GM21576 (cell line): Measurements from ENCODE around the gene IGFL2.
"Not testable (repeated sequence)": the region's sequence is repeated elsewhere in the genome, so short reads cannot be mapped to it uniquely, and the experiment has no call there.

Experiments
- ATAC-seq: cut with Tn5 transposase; IDR thresholded peaks from one replicate; pipeline ENCODE4 v1.9.1; 2021; ENCODE audit warnings: mild to moderate bottlenecking, moderate library complexity; ENCODE audit not compliant: unreplicated experiment

The IGFL2 gene

DNA sequence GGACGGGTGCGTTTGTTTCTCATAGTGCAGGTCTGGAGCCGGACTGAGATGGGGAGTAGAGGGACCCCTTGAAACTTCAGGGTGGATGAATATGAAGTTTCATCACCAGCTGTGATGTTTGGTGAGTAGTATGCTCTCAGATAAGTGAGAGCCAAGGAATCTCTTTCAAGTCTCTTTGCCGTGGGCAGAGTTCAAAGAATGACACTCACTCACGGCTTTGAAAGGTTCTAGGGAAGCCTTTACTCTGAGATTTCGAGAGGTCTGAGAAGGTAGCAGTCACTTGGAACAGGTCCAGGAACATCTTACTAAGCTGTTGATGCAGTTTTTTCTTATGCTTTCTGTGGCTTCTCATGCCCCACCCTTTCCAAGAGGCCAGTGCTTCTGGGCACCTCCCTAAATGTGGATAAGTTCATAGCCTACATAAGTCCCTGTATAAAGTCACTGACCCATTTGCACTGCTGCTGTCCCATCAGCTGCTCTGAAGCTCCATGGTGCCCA lies at the start of gene IGFL2:
TSS of gene IGFL2 (plus strand) at position 448 of the 498 bp plus-strand sequence. CDS start at position 489, 41 bp downstream.
- ATAC-seq, result no peak

DNA sequence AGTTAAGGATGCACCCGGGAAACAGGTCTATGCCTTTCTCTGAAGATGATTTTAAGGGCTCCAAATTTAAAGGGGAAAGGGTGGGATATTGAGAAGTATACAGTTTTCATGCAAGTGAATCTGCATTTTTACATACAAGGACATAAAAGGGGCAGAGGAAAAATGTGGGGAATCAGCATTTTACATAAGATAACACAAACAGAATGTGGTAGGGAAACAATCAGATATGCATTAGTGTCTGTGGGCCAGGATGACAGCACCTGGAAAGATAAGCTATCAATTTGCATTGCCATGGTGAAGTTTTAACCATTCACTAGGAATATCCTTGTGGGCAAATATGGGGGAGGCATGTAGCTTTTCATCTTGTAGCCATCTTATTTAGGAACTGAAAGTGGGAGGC lies 47.7 kb upstream of the IGFL2 start:
- ATAC-seq, result no peak

DNA sequence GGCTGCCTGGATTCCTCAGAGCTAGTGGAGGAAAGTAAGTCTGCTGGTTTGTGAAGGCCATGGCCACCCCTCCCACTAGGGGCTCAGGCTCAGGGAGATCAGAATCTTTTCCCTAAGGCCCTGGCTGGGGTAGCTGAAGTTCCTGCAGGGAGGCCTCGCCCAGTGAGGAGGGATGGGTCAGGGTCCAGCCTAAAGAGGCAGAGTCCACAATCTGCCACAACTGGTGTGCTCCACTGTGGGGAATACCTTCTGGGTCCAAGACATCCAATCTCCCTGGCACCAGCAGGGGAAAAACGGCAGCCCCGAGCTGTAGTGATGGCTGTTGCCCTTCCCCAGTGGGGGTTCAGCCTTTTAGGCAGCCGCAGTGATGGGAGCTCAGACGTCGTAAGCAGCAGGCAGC lies 46.7 kb upstream of the IGFL2 start:
- no peak for ATAC-seq

DNA sequence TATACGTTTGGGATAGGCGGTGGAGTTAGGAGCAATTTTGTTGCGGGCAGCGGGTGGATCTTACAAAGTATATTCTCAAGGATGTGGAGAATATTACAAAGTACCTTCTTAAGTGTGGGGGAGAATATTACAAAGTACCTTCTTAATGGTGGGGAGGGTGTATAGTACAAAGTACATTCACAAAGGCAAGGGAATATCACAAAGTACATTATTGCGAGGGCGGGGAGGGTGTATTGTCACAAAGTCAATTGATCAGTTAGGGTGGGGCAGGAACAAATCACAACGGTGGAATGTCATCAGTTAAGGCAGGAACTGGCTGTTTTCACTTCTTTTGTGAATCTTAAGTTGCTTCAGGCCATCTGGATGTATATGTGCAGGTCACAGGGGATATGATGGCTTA lies 45.7 kb upstream of the IGFL2 start:
- not testable (repeated sequence) for ATAC-seq

DNA sequence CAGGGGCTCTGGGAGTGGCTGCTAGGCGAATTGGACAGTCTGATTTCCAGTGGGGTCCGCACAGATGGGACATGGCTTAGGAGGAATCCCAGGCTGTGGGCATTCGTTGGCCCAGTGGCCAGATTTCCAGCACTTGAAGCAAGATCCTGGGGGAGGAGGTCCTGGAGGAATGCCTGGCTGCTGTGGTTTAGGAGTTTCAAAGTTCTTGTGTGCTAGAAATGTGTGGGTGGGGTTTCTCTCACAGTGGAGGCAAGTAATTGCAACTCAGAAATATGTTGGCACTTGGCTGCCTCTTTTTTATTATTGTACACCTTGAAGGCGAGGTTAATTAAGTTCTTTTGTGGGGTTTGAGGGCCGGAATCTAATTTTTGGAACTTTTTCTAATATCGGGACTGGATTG lies 40.7 kb upstream of the IGFL2 start:
- ATAC-seq, result no peak

DNA sequence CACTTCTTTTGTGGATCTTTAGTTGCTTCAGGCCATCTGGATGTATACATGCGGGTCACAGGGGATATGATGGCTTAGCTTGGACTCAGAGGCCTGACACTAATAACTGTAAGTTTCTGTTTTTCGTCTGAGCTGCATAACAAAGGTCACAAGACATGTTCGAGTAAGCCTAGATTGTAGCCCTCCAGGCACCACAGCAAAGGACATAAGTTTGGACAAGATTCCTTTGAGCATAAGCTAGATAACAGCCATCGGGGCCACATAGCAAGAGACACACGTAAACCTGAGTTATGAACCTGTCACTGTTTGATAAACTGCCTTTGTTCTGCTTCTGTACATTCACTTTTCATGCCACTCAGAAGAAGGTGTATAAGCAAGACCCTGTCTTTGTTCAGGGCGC lies 38.2 kb upstream of the IGFL2 start:
- ATAC-seq, result no peak

DNA sequence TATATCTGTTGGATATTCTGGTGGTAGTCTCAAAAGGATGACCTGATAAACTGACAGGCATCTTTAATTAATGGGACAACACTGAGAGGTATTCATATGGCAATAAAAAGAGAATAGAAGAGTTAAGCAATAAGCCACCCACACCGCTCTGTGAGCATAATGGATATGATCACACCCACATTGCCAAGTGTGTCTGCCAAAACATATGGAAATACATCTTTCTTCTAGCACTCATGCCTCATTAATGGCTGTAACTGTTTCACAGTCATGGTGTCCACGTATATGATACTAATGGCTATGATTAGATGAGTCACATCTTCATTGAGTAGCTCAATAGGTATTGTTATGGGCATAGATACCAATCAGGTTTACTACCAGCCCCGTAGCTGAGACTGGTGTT lies 36.7 kb upstream of the IGFL2 start:
- ATAC-seq, result no peak

DNA sequence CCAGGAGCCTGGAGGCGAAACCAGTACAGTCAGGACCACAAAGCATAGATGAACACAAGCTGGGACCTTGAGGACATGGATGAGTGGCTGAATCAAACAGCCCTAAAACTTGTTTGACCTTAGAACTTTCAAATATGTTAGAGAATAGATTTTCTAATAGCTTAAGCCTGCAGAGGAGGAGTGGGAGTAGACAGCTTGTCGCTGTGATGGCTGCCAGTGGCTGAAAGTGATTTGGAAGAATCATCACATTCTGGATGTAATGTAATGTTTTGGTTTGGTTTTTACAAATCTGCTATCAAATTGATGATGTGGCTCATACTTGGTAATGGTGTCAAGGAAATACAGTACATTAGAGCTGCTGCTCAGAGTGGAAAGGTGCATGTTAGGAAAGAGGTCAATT lies 35.5 kb upstream of the IGFL2 start:
- ATAC-seq, result no peak

DNA sequence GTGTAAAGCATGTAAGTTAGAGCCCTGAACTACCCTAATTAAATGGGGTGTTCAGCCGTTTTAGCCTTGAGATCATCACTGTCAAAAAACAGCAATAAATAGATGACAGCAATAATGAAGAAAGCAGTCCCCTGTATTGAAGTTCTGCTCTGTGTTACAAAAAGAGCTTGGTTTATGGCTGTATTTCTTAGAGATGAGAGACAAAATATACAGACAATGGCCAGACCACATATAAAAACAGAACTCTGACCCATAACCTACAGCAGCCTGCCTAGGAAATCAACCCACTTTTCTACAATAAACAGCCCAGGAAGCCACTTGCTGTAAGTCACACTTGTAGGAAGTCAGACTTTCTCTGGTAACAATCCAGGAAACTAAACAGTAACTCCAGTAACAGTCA lies 34.3 kb upstream of the IGFL2 start:
- ATAC-seq, result no peak

DNA sequence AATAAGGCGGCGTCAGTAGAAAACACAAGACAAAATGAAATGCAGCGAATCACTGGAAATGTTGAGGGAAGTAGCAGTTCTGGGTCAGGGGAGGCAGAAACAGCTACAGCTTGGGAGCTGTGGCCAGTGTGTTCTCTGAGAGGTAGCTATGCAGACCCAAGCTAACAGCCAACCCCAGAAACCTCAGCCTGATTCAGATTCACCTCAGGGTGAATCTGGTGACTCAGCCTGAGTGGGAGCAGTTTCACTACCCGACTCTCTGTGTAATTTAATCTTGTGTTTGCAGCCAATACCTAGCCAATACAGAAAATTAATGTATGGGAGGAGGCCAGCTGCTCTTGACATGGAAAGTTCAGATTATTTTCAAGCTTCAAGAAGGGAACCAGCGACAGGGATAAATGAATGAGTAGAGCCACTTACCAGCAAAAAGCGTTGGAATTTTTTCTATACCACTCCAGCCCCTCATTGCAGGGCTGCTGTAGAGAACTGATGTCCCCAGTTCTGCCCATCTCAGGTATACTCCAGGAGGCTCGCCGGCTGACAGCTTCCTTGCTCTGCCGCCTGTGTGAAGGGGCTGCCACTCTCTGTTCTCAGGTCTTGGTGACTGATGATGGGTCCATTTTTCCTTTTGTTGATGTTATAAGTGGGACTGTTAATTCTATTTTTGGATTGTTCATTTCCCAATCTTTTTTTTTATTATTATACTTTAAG lies 32.5 kb upstream of the IGFL2 start:
- ATAC-seq, result no peak

DNA sequence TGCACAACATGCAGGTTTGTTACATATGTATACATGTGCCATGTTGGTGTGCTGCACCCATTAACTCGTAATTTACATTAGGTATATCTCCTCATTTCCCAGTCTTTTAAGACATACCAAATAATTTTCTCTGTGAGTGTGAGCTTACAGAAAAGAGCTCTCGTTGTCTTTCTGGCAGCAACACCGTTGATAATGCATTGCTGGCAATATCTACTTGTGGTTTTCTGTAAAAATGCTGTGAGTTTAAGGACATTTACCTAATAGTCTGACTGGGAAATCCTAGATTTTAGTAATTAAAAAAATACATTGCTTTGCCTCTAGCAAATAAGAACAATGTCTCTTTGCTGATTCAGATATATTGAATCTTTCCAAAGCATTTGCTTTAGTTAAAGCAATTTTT lies 31.9 kb upstream of the IGFL2 start:
- ATAC-seq, result no peak

DNA sequence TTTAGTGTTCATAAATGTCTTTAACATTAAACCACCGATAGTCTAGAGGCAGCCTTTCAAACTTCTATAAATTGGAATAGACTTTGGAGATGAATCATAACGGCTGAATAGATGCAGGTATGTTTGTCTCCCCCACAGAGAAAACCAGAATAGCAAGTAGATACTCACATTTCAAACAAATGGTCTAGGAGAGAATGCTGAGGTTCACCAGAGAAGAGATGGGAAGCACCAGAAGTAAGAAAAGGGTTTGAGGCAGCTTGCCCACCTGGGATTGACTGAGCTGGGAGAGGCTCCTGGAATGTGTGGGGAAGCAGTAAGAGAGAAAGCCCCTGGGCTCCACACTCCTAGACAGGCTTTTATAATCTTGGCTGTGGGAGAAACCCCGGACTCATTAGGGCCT lies 29.9 kb upstream of the IGFL2 start:
- ATAC-seq, result no peak

DNA sequence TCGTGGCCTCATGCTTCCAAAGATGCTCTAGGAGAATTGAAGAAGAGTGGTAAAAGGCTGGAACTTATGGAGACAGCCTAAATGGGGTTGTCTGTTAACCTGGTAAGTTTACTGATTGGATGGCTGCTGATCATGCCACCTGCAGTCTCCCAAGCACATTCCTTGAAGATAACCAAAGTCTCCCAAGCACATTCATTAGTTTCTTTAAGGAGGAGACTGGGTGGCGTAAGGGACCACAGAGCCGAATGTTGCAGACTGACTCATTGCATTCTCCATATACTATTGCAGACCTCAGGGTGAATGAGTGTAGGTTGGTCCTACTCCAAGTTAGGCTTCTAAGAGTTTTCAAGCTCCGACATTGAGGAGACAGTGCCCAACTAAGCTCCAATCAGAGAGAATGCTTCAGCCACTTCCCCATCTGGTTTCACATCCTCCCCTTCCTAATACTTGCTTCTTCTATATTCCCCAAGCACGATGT lies 23.4 kb upstream of the IGFL2 start, which contains the start of gene IGFL3:
TSS of gene IGFL3 (minus strand) at position 51 of the 478 bp plus-strand sequence. CDS start at position 12, 39 bp downstream.
- ATAC-seq, result no peak

DNA sequence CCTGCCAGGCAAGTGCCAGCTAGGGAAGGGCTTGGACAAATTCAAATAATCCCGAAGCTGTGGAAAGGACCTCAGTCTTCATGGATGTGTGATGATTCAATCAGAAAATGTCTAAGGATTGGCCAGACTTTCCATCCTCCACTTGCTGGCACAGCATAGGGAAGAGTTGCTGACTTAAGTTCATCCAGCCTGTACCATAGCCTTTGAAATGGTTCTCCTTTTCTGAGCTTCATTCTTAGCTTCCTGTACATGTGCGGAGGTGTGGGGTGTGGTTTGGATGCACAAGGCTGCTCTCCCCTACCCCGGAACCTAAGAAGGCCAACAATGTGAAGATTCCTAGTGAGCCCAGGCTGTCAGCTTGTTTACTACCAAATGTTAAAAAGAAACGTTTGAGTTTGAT lies 22.6 kb upstream of the IGFL2 start:
- no peak for ATAC-seq

DNA sequence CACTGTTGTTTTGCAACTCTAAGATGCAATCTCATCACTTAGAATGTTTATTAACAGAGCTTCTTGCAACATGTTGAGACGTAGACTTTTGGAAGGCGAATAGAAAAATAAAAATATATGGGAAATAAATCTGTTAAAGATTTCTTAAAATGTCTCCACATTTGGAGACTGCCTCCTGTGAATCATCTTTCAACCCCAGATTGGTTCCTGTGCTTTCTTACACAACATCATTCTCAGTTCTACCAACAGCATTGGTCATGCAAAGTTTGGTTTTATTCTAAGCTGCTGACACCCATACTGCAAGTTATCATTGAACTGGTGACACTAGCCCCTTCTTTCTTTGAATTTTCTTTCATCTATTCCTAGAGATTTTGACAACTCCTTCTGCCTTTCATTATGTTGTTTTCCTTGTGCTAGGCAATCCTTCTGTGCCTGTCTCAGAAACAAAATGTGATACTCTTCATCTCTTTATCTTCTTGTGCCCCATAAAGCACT lies 21.9 kb upstream of the IGFL2 start:
- ATAC-seq, result no peak

DNA sequence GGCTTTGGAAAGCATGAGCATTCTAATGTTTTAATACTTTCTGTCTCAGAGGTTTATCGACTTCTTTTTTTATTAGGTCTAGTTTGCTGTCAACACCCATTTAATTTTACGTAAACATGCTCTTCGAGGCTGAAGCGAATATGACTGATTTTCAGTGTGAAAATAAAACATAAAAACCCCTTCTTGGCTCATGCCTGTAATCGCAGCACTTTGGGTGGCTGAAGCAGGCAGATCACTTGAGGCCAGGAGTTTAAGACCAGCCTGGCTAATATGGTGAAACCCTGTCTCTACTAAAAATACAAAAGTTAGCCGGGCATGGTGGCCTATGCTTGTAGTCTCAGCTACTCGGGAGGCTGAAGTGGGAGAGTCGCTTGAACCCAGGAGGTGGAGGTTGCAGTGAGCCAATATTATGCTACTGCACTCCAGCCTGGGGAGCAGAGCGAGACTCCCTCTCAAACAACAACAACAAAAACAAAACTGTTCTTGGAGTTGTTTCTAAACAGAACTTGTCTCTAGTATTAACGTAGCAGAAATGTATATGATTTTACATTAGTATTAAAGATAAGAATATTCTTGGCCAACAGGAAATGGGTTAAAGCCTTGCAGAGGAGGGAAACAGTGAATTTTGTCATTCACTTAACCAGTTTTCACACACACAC lies 16.4 kb upstream of the IGFL2 start:
- ATAC-seq, result no peak

DNA sequence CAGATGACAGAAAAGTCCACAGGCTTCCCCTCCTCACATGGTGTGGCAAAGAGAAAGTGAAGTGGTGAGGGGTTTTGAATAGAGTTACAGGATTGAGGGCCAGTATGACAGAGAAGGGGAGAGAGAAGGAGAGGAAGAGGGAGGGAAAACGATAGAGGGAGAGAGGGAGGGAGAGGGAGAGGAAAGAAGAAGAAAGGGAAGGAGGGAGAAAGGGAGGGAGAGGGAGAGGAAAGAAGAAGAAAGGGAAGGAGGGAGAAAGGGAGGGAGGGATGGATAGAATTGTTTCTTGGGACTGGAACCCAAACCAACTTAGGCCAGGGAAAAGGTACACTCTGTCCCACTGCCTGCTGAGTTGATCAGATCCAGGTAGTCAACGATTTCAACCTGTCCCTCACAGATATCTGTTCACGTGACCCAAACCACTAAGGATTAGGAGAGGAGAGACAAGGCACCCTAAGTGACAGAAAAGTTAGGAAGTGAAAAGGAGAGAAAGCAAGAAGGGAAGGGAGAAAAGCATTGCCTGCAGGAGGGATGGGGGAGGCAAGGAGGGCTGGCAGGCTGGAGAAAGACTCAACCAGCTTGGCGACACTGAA lies 15.4 kb upstream of the IGFL2 start:
- ATAC-seq, result no peak

DNA sequence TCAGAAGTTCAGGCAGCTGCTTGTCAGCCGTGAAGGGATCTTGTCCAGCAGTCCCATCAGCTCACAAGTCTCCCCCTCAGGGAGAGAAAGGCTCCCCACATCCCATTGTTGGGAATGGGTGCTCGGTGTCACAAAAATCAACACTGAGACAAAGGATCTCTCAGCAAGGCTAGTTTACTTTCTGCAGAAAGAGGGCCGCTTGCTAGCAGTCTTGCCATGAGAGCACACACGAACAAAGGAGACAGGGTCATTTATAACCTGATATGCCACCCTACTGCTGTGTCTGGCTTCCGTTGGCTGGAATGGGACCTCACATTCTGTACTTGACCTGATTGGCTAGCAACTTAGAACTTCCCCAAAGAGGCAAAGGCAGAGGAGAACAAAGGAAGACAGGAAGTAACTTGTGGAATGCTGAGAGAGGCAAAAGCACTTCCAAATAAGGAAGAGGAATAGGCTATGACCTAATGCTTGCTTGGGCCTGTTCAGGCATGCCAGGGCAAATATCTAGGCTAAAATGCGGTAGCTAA lies 14.9 kb upstream of the IGFL2 start:
- no peak for ATAC-seq

DNA sequence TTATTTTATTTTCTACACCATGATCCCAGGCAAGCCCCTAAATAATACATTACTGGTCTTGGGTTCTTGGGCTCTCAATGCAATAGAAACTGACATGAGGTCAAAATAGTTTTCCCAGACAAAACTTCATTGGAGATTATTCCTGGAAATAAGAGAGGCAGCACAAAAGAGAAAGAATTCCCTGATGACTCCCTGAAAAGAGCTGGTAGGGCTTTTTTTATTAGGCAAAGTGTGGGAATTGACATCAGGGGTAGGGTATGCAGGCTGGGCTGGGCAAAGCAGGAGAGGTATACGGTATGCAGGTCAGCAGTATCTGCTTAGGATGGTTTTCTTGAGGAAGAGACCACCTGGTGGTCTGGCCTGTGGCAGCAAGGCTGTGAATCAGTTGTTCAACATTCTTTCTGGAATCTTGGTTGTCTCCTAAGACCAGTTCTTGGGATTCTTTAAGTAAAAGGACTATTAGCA lies 14.2 kb upstream of the IGFL2 start:
- no peak for ATAC-seq

DNA sequence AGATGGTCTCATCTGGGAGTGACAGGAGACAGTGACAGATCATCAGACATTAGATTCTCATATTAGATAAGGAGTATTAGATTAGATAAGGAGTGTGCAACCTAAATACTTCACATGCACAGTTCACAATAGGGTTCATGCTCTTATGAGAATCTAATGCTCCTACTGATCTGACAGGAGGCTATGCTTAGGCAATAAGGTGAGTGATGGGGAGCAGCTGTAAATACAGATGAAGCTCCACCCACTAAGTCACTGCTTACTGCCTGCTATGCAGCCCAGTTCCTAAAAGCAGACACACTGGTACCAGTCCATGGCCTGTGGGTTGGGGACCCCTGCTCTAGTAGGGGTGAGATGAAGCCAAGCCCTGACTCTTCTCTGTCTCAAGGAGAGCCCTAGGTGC lies 13.5 kb upstream of the IGFL2 start:
- ATAC-seq, result no peak

DNA sequence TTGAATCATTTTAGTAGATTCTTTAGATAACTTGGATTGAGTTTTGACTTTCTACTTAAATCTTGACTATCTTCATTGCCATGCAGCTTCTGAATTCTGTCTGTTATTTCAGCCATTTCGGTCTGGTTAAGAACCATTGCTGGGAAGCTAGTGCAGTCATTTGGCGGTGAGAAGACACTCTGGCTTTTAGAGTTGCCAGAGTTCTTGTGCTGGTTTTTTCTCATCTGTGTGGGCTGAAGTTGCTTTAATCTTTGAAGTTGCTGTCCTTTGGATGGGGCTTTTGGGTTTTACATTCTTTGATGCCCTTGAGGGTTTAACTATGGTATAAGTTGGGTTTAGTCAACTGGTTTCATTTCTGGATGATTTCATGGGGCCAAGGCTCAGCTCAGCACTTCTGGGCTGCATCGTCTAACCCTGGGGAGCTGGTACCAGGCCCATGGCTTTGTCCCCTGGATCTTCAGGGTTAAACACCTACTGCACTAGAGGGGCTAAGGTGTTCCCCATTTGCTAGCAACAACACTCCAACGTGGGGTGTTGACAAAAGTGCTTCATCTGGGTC lies 10.0 kb upstream of the IGFL2 start:
- ATAC-seq, result no peak
